GM12874 (cell line): Measurements from ENCODE around the gene NBPF3.

Experiments used
- CTCF ChIP-seq: IDR thresholded peaks from 2 replicates; pipeline ENCODE4 v1.5.1; 2011; ENCODE audit warnings: low read depth, mild to moderate bottlenecking, control low read depth, low read length, moderate library complexity; ENCODE audit not compliant: insufficient read depth

Gene NBPF3

GRCh38 chr1:21439721-21440629 is at the start of gene NBPF3:
TSS of gene NBPF3 (plus strand) at chr1:21440137. CDS start at chr1:21445087, 4,950 bp downstream.
- TF ChIP-seq CTCF: no peak

GRCh38 chr1:21391497-21391896 is 48.4 kb upstream of the NBPF3 start:
- no peak for TF ChIP-seq CTCF

- TF ChIP-seq CTCF: no peak
These were observed 47.2 kb upstream of the NBPF3 start for GRCh38 chr1:21392587-21393263.

- TF ChIP-seq CTCF: no peak
These were observed 43.4 kb upstream of the NBPF3 start for GRCh38 chr1:21396516-21396915.

GRCh38 chr1:21397813-21398188 is 42.1 kb upstream of the NBPF3 start:
- TF ChIP-seq CTCF: no peak

- TF ChIP-seq CTCF: no peak
These were observed 33.3 kb upstream of the NBPF3 start for GRCh38 chr1:21406659-21407058.

GRCh38 chr1:21414015-21414414 is 25.9 kb upstream of the NBPF3 start:
- no peak for TF ChIP-seq CTCF
